Liver (tissue), 3 donors: ENCODE results near the gene LMNB1.

Experiments
- EGR1 ChIP-seq, 2 donors: IDR thresholded peaks; 2 replicates each; pipeline ENCODE4 v1.6.1; 2016 to 2018; ENCODE audit warnings: antibody characterized with exemption in 2 of 2, low read depth in 2 of 2
- FOXA1 ChIP-seq: IDR thresholded peaks from 2 replicates; pipeline ENCODE4 v1.6.1; 2016; ENCODE audit warnings: antibody characterized with exemption
- GABPA ChIP-seq, 2 donors: IDR thresholded peaks in 1 of 2; conservative IDR thresholded peaks in 1 of 2; 2 replicates each; pipeline ENCODE4 v1.6.1; 2016; ENCODE audit warnings: antibody characterized with exemption in 2 of 2, mild to moderate bottlenecking in 1 of 2, moderate library complexity in 1 of 2
- JUND ChIP-seq, 2 donors: IDR thresholded peaks; 2 replicates each; pipeline ENCODE4 v1.6.1; 2016; ENCODE audit warnings: antibody characterized with exemption in 2 of 2
- RAD21 ChIP-seq, 2 donors: IDR thresholded peaks; 2 replicates each; pipeline ENCODE4 v1.6.1; 2016; ENCODE audit warnings: antibody characterized with exemption in 2 of 2, mild to moderate bottlenecking in 2 of 2
- RXRA ChIP-seq, 2 donors: IDR thresholded peaks; 2 replicates each; pipeline ENCODE4 v1.6.1; 2017 to 2018; ENCODE audit warnings: antibody characterized with exemption in 2 of 2, mild to moderate bottlenecking in 1 of 2
- SP1 ChIP-seq: IDR thresholded peaks from 2 replicates; pipeline ENCODE4 v1.6.1; 2018; ENCODE audit warnings: antibody characterized with exemption, mild to moderate bottlenecking
- TAF1 ChIP-seq: conservative IDR thresholded peaks from 2 replicates; pipeline ENCODE4 v1.6.1; 2016; ENCODE audit warnings: antibody characterized with exemption, mild to moderate bottlenecking
- YY1 ChIP-seq: IDR thresholded peaks from 2 replicates; pipeline ENCODE4 v1.6.1; 2016; ENCODE audit warnings: antibody characterized with exemption, mild to moderate bottlenecking
- TF ChIP-seq, protein P1 (sequence below): fragments of 150-350 bp; IDR thresholded peaks from 2 replicates; pipeline ENCODE4 v1.5.1; 2017; ENCODE audit warnings: improper control_type of control experiment, low read depth, low read length; ENCODE audit not compliant: missing input control
- TF ChIP-seq, protein P2 (sequence below): IDR thresholded peaks from 2 replicates; pipeline ENCODE4 v1.6.1; 2016; ENCODE audit warnings: antibody characterized with exemption
- TF ChIP-seq, protein P3 (sequence below): IDR thresholded peaks from 2 replicates; pipeline ENCODE4 v1.6.1; 2016; ENCODE audit warnings: antibody characterized with exemption
- TF ChIP-seq, protein P4 (sequence below): IDR thresholded peaks from 2 replicates; pipeline ENCODE4 v1.6.1; 2016; ENCODE audit warnings: antibody characterized with exemption, mild to moderate bottlenecking
- donor health status: healthy.
- donor health status: healthy.

DNA sequence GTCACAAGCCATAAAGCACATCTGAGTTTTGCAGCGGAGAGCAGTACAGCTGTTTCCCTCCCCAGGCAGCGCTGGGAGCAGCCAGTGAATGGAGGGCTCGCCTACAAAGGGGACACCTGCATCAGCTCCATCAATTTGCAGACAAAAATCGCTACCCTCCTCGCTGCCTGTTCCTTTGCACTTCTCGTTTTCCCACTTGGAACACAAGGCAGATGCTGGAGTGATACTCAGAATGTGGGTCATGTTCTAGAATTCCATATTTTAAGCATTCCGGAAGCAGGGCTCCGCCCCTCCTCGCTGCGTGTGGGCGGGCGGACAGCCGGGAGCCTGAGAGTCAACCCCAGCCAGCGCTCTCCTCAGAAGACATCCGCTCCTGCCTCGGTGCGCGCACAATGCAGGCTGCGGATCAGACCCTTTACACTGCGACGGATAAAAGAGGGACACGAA lies 92.1 kb downstream of the LMNB1 start:
- TF ChIP-seq, protein P1, sequence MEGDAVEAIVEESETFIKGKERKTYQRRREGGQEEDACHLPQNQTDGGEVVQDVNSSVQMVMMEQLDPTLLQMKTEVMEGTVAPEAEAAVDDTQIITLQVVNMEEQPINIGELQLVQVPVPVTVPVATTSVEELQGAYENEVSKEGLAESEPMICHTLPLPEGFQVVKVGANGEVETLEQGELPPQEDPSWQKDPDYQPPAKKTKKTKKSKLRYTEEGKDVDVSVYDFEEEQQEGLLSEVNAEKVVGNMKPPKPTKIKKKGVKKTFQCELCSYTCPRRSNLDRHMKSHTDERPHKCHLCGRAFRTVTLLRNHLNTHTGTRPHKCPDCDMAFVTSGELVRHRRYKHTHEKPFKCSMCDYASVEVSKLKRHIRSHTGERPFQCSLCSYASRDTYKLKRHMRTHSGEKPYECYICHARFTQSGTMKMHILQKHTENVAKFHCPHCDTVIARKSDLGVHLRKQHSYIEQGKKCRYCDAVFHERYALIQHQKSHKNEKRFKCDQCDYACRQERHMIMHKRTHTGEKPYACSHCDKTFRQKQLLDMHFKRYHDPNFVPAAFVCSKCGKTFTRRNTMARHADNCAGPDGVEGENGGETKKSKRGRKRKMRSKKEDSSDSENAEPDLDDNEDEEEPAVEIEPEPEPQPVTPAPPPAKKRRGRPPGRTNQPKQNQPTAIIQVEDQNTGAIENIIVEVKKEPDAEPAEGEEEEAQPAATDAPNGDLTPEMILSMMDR: no peak
- TF ChIP-seq TAF1 (no peak), JUND (IDR thresholded peaks at IDR 0.05) (no peak), RAD21 (IDR thresholded peaks at IDR 0.05) (no peak), SP1 (no peak), GABPA (IDR thresholded peaks at IDR 0.05 in 1 of 2, conservative IDR thresholded peaks at IDR 0.05 in 1 of 2) (no peak), EGR1 (IDR thresholded peaks at IDR 0.05; ENCODE audit: low read depth in 2 of 2) (no peak), FOXA1 (no peak), RXRA (IDR thresholded peaks at IDR 0.05) (no peak), YY1 (no peak)
- TF ChIP-seq, protein P2, sequence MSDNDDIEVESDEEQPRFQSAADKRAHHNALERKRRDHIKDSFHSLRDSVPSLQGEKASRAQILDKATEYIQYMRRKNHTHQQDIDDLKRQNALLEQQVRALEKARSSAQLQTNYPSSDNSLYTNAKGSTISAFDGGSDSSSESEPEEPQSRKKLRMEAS: no peak
- TF ChIP-seq, protein P3, sequence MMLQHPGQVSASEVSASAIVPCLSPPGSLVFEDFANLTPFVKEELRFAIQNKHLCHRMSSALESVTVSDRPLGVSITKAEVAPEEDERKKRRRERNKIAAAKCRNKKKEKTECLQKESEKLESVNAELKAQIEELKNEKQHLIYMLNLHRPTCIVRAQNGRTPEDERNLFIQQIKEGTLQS: no peak
- TF ChIP-seq, protein P4, sequence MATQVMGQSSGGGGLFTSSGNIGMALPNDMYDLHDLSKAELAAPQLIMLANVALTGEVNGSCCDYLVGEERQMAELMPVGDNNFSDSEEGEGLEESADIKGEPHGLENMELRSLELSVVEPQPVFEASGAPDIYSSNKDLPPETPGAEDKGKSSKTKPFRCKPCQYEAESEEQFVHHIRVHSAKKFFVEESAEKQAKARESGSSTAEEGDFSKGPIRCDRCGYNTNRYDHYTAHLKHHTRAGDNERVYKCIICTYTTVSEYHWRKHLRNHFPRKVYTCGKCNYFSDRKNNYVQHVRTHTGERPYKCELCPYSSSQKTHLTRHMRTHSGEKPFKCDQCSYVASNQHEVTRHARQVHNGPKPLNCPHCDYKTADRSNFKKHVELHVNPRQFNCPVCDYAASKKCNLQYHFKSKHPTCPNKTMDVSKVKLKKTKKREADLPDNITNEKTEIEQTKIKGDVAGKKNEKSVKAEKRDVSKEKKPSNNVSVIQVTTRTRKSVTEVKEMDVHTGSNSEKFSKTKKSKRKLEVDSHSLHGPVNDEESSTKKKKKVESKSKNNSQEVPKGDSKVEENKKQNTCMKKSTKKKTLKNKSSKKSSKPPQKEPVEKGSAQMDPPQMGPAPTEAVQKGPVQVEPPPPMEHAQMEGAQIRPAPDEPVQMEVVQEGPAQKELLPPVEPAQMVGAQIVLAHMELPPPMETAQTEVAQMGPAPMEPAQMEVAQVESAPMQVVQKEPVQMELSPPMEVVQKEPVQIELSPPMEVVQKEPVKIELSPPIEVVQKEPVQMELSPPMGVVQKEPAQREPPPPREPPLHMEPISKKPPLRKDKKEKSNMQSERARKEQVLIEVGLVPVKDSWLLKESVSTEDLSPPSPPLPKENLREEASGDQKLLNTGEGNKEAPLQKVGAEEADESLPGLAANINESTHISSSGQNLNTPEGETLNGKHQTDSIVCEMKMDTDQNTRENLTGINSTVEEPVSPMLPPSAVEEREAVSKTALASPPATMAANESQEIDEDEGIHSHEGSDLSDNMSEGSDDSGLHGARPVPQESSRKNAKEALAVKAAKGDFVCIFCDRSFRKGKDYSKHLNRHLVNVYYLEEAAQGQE: no peak
